Fibroblast of the aortic adventitia (primary cell): Measurements from ENCODE around the gene PCNX2. TPM values are rescaled to one million over a fixed set of nuclear protein-coding genes. Genes with fewer than 3 reads are reported as not detected.

Source experiments
- DNase-seq: peaks from one replicate; pipeline ENCODE4 v3.0.0-alpha.2; 2010; ENCODE audit warnings: low read depth
- H3K4me3 ChIP-seq: 2 replicates; pipeline ENCODE4 v1.5.1; 2011; ENCODE audit warnings: low read depth, mild to moderate bottlenecking, control low read depth, low read length, moderate library complexity
- total RNA-seq: library from RNA; depleted of rRNA; stranded (reverse); fragments of >200 nt; gene quantifications from 2 replicates; pipeline ENCODE4 v1.2.3, GENCODE V29; 2012; ENCODE audit warnings: low replicate concordance
- TF ChIP-seq, protein P1 (sequence below): IDR thresholded peaks from 2 replicates; pipeline ENCODE4 v1.5.1; 2011; ENCODE audit warnings: mild to moderate bottlenecking, low read length, control low read depth, inconsistent platforms; ENCODE audit not compliant: insufficient read depth

Gene PCNX2
- total RNA-seq, 1 donor = 70.7 TPM

DNA sequence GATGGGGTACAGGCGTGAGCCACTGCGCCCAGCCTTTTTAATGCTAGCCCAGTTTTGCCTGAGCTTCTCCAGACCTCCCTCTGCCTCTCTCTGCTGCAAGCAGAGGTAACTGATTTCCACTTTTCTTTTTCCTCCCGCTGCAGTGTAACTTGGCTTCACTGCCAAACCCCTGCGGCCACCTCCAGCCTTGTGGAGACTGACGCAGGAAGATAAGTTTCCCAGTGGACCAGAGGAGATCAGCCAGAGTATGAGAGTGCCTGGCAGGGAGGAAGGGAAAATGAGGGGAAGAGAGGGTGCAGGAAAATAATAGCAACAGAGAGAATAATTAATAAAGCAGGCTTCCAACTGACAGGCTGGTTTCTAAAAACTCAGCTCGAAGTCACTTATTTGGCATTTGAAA lies 143.7 kb downstream of the PCNX2 start:
- no peak overlapping the region for H3K4me3 ChIP-seq
- peak; percentile 92 for DNase-seq
- TF ChIP-seq, protein P1, sequence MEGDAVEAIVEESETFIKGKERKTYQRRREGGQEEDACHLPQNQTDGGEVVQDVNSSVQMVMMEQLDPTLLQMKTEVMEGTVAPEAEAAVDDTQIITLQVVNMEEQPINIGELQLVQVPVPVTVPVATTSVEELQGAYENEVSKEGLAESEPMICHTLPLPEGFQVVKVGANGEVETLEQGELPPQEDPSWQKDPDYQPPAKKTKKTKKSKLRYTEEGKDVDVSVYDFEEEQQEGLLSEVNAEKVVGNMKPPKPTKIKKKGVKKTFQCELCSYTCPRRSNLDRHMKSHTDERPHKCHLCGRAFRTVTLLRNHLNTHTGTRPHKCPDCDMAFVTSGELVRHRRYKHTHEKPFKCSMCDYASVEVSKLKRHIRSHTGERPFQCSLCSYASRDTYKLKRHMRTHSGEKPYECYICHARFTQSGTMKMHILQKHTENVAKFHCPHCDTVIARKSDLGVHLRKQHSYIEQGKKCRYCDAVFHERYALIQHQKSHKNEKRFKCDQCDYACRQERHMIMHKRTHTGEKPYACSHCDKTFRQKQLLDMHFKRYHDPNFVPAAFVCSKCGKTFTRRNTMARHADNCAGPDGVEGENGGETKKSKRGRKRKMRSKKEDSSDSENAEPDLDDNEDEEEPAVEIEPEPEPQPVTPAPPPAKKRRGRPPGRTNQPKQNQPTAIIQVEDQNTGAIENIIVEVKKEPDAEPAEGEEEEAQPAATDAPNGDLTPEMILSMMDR = no peak

DNA sequence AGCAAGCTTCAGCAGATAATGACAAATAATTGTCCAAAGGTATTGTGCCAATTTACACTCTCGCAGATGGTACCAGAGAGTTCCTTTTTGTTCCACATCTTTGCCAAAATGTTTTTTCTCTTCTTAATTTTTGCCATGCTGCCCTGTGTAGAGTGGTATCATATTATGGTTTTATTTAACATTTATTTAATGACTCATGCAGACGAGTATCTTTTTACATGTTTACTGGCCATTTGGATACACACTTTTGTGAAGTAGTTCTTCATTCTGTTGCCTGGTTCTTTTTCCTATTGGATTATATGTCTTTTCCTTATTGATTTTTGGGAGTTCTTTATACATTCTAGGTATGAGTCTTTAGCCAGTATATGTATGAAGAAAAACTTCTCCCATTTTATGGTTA lies 151.1 kb downstream of the PCNX2 start:
- DNase-seq = no peak
- TF ChIP-seq, protein P1 = no peak
- H3K4me3 ChIP-seq = no peak overlapping the region

DNA sequence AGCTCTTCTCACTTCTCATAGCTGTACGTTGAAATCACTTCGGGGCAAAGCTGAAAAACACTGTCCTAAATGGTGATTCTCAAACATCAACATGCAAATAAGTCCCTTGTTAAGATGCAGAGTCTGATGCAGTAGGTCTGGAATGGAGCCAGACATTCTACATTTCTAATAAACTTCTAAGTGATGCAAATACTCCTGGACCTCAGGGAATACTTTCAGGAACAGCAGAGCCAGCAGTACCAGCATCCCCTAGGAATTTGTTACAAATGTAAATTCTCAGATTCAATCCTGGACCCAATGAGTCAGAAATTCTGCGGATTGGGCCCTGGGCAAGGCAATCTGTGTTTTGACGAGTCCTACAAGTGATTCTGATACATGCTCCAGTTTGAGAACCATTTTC lies 152.3 kb downstream of the PCNX2 start:
- no peak overlapping the region for H3K4me3 ChIP-seq
- peak; percentile 4 for DNase-seq
- TF ChIP-seq, protein P1 = no peak

DNA sequence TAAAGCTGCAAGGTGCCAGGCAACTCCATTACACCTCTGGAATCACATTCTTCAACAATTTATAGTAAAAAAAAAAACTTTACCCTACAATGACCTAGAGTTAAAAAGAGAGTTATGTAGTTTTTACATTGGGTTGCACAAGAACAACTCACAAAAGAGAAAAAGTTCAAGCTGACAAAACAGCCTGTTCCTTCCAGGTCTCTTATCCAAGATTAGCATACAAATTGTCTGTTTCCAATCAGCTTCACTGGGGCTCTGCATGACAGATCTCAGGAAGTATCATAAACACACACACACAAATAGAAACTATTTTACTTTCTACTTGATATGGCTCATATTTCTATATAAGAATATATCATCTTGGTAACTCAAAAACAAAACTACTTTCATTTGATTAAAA lies 154.6 kb downstream of the PCNX2 start:
- DNase-seq = peak; percentile 67
- TF ChIP-seq, protein P1 = no peak
- H3K4me3 ChIP-seq = no peak overlapping the region

DNA sequence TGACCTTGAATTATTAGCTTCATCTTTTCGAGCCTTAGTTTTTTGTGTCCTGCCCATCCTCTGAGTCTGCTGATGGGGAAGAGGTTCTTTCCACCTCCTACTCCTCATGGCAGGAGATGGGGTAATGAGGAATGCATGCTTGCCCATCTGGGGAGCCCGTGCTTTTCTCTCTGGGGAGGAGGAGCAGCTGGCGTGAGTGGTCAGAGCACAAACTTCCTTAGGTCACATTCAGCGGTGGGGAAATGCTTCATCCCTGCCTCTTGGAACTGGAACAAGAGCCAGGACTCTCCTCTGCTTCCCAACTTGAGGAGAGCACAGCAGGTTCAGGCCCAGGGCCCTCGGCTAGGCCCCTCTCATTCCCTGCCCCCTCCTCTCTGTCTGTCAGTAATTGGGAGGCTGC lies 155.0 kb downstream of the PCNX2 start:
- TF ChIP-seq, protein P1 = no peak
- DNase-seq = peak; percentile 37
- no peak overlapping the region for H3K4me3 ChIP-seq

DNA sequence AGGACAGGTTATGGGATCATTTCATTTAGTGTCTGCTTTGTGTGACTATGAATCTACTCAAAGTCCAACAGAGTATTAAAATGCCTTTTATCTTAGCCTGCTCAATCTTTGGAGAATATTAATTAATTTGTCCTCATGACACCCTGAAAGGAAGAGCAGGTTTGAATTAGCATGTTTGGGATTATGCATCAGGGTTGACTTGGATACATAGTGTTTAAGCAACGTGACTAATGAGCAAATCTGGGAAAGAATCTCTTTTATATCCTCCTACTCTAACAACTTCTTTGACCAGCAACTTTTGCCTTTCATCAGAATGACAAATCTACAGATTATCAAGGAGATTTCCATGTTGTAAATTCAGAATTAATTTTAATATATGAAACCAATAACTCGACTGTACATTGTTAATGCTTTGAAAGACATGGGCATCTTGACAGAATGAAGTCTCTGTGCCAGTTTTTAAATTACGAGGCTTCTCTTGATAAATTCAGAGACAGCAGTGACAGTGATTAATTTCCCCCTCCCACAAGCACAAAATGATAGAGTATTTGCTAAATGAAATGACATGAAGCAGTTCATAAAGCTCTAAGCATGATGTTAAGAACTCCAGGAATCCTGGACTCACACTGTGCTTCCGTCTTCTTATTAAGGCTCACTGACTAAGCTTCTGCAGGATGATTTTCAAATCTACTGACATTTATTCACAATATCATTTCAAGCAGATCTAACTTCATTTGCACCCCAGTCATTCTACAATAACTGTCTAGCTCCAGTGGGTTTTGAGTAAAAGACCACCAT lies 156.5 kb downstream of the PCNX2 start:
- TF ChIP-seq, protein P1 = no peak
- no peak for DNase-seq
- H3K4me3 ChIP-seq = no peak overlapping the region

DNA sequence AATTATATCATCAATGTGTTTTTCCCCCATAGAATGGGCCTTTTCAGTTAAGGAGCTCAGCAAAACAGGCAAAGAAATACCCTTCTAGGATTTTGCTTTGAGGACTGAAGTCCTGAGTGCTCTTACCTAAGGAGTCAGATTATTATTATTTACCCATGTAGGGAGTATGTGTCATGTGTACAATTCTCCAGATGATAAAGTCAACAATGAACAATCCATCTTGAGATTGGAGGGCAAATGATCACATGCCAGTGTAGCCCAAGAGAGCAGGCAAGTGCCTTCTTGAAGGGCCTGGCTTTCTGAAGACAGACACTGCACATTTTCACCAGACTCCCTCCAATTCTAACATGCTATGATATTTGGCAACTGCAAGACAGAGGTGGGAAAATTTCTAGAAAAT lies 159.7 kb downstream of the PCNX2 start:
- H3K4me3 ChIP-seq = no peak overlapping the region
- TF ChIP-seq, protein P1 = no peak
- no peak for DNase-seq
